ENCODE results near the gene SPATA33. TPM values are rescaled to one million over a fixed set of nuclear protein-coding genes. Genes with fewer than 3 reads are reported as not detected.

SPATA33 gene
- total RNA-seq, 1 experiment from 2014 or later, result 17.4 TPM

DNA sequence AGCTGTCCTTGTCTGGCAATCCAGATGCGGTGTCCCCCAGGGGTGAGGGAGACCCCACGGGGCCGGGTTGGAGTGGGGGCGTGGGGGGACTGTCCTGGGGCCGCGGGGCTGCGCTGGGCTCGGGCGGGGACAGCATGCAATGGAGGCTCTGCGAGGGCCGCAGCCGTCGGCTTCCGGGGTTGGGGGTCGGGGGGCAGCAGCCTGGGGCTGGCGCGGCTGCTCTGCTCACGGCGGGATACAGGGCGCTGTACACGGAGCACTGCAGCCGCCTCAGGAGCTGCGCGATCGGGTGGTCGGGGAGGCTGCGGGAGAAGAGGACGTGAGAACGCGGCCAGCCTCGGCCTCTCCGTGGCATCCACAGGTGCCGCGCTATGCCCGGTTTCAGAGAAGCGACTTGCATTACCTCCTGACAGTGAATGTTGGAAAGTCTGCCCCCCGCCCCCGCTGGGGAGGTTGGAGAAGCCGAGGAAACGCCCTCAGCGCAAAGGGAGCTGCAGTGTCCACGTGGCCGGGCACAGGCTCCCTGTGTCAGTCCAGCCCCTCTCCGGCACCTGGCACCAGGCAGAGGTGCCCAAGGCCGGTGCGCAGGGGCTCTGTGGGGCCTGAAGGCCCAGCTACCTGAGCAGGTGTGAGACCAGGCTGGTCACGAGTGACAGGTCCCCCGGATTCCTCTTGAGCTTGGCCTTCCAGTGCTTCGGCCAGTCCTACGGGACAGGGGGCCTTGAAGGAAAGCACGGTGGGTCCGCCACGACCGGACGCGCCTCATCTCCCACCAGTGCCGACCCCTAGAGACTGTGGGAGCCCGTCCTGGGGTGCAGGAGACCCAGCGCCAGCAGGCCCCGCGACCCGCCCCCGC lies 53.3 kb downstream of the SPATA33 start:
- H2BK12ac ChIP-seq (ENCODE audit: insufficient read length, low read depth, low read length), result no peak overlapping the region
- no peaks in the 10 kb centered on the region for H4K20me1 ChIP-seq (ENCODE audit: control insufficient read depth, insufficient read depth, insufficient read length)
- H4K5ac ChIP-seq (ENCODE audit: insufficient read length, low read depth, low read length), result no peak overlapping the region
- H3K27me3 Mint-ChIP-seq (ENCODE audit: low read depth), result peaks cover 16% of the 10 kb centered on the region
- no peaks in the 10 kb centered on the region for H3K79me2 ChIP-seq (ENCODE audit: insufficient read depth, low read length)
- H3K9me3 ChIP-seq (ENCODE audit: control insufficient read depth, low read depth, low read length), result no peaks in the 10 kb centered on the region
- H3K4ac ChIP-seq (ENCODE audit: low read depth, low read length), result no peak overlapping the region
- H3K18ac ChIP-seq (ENCODE audit: insufficient read length, low read depth, low read length), result no peak overlapping the region
- H2AK5ac ChIP-seq (ENCODE audit: insufficient read length, low read length), result no peak overlapping the region
- no peaks in the 10 kb centered on the region for H3K27me3 ChIP-seq (ENCODE audit: insufficient read depth, low read length)
- no peak overlapping the region for H3K23ac ChIP-seq (ENCODE audit: insufficient read length, low read depth, low read length)
- peaks cover 9 to 26% (median 13%) of the 10 kb centered on the region in 3 experiments; a peak in 6 of 7 replicates for H3K36me3 Mint-ChIP-seq (ENCODE audit: insufficient read depth in 1 of 3, low read depth in 3 of 3)
- no peak overlapping the region for H3K9ac ChIP-seq (ENCODE audit: extremely low read depth, insufficient read length, low read length)
- TF ChIP-seq, protein P1, sequence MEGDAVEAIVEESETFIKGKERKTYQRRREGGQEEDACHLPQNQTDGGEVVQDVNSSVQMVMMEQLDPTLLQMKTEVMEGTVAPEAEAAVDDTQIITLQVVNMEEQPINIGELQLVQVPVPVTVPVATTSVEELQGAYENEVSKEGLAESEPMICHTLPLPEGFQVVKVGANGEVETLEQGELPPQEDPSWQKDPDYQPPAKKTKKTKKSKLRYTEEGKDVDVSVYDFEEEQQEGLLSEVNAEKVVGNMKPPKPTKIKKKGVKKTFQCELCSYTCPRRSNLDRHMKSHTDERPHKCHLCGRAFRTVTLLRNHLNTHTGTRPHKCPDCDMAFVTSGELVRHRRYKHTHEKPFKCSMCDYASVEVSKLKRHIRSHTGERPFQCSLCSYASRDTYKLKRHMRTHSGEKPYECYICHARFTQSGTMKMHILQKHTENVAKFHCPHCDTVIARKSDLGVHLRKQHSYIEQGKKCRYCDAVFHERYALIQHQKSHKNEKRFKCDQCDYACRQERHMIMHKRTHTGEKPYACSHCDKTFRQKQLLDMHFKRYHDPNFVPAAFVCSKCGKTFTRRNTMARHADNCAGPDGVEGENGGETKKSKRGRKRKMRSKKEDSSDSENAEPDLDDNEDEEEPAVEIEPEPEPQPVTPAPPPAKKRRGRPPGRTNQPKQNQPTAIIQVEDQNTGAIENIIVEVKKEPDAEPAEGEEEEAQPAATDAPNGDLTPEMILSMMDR (conservative IDR thresholded peaks at IDR 0.05), result no peak
- H3K79me1 ChIP-seq (ENCODE audit: insufficient read depth, low read depth, low read length, poor library complexity, severe bottlenecking), result no peaks in the 10 kb centered on the region
- H3K4me1 ChIP-seq (ENCODE audit: insufficient read depth, low read length), result no peaks in the 10 kb centered on the region
- peak overlapping the region; percentile 34 to 66; a peak in 3 of 5 replicates for H3K4me3 Mint-ChIP-seq
- no peak overlapping the region for H3K27ac ChIP-seq (ENCODE audit: insufficient read length, low read depth, low read length)
- H4K8ac ChIP-seq (replicated peaks; ENCODE audit: insufficient read length, low read depth, low read length), result no peak overlapping the region
- WGBS (ENCODE audit: extremely low coverage, insufficient read length, low lambda C conversion rate), result no CpG with 5 or more reads among the region's 63 CpGs
- no peak overlapping the region for H3K4me2 ChIP-seq (ENCODE audit: insufficient read depth, insufficient read length, low read length)
- H3T11ph ChIP-seq (ENCODE audit: low read length), result no peak overlapping the region
- H3K14ac ChIP-seq (ENCODE audit: insufficient read depth, low read length), result no peak overlapping the region
- no peak overlapping the region for H2BK15ac ChIP-seq (ENCODE audit: low read depth, low read length)
- no peak overlapping the region for H2BK20ac ChIP-seq (ENCODE audit: low read depth, low read length, poor library complexity, severe bottlenecking)
- H3K9me3 Mint-ChIP-seq, result no peaks in the 10 kb centered on the region; a peak in 1 of 5 replicates
- peaks cover 11% of the 10 kb centered on the region for H3K23me2 ChIP-seq (ENCODE audit: insufficient read length, low read depth, low read length, poor library complexity, severe bottlenecking)
- no peak overlapping the region for H2BK5ac ChIP-seq (ENCODE audit: insufficient read length, low read length)
- peaks cover 13 to 18% of the 10 kb centered on the region in 2 experiments for H3K4me1 Mint-ChIP-seq
- no peak overlapping the region for H3K56ac ChIP-seq (ENCODE audit: insufficient read length, low read depth, low read length)
- no peak overlapping the region for H3K27ac Mint-ChIP-seq
- H2AFZ ChIP-seq (ENCODE audit: low read length), result no peak overlapping the region
- no peak overlapping the region for H2BK120ac ChIP-seq (ENCODE audit: low read depth, low read length, poor library complexity, severe bottlenecking)
- no peak overlapping the region for H4K91ac ChIP-seq (ENCODE audit: insufficient read length, low read depth, low read length)
- DNase-seq, result peak; percentile 60
